22Rv1 (cell line): ENCODE results near the gene H2AZ2.
"Not testable (repeated sequence)": the region's sequence is repeated elsewhere in the genome, so short reads cannot be mapped to it uniquely, and the experiment has no call there.

Experiments used
- CTCF ChIP-seq: fragments of 450-650 bp; IDR thresholded peaks from 2 replicates; pipeline ENCODE4 v1.5.1; 2017; ENCODE audit warnings: mild to moderate bottlenecking
- ZFX ChIP-seq: fragments of 450-650 bp; IDR thresholded peaks from 2 replicates; pipeline ENCODE4 v1.6.1; 2017; ENCODE audit warnings: antibody characterized with exemption, borderline replicate concordance

GRCh38 chr7:44803828-44804519 is 43.9 kb downstream of the H2AZ2 start:
- TF ChIP-seq CTCF, ZFX: not testable (repeated sequence)
